GM12872 (cell line): ENCODE data around the gene POU2F3.

Source experiments
- TF ChIP-seq, protein P1 (sequence below): IDR thresholded peaks from 3 replicates; pipeline ENCODE4 v1.5.1; 2011; ENCODE audit warnings: low read depth, mild to moderate bottlenecking, low read length, moderate library complexity; ENCODE audit not compliant: insufficient read depth

Gene POU2F3

DNA sequence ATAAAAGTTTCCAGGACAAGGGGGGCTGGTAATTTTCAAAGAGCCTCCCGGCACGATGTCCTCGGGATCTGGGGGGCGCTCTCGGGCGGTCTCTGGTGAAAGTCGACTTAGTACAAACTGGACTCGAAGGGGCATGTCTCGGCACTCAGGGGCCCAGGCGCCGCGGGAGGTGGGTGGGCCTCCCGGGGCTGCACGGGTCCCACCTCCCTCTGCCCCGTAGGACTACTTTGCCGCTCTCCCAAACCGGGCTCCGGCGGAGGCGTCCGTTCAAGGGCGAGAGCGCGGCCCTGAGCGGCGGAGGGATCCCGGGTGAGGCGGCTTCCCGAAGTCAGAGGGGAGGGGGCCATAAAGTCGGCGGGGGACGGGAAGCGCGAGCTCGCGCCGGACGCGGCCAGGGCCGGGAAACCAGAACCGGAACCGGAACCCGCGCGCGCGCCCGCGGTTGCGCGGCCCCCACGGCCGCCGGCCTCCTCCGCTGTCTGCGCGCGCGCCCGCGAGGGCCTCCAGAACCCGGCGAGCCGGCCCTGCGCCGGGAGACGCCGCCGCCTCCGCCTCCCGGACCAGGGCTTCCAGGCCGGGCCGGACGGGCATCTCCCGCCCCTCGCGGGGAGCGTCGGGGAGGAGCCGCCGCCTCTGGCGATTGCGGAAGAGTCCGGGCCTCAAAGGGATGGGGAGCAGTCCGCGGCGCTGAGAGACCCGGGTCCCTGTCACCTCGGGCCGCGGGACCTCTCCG is 96.1 kb downstream of the POU2F3 start, which contains the start of gene ARHGEF12:
Gene ARHGEF12 (plus strand): TSS at position 506 of the 733 bp plus-strand sequence. CDS start 831 bp downstream, outside the sequence.
- TF ChIP-seq, protein P1, sequence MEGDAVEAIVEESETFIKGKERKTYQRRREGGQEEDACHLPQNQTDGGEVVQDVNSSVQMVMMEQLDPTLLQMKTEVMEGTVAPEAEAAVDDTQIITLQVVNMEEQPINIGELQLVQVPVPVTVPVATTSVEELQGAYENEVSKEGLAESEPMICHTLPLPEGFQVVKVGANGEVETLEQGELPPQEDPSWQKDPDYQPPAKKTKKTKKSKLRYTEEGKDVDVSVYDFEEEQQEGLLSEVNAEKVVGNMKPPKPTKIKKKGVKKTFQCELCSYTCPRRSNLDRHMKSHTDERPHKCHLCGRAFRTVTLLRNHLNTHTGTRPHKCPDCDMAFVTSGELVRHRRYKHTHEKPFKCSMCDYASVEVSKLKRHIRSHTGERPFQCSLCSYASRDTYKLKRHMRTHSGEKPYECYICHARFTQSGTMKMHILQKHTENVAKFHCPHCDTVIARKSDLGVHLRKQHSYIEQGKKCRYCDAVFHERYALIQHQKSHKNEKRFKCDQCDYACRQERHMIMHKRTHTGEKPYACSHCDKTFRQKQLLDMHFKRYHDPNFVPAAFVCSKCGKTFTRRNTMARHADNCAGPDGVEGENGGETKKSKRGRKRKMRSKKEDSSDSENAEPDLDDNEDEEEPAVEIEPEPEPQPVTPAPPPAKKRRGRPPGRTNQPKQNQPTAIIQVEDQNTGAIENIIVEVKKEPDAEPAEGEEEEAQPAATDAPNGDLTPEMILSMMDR: peak; percentile 48

DNA sequence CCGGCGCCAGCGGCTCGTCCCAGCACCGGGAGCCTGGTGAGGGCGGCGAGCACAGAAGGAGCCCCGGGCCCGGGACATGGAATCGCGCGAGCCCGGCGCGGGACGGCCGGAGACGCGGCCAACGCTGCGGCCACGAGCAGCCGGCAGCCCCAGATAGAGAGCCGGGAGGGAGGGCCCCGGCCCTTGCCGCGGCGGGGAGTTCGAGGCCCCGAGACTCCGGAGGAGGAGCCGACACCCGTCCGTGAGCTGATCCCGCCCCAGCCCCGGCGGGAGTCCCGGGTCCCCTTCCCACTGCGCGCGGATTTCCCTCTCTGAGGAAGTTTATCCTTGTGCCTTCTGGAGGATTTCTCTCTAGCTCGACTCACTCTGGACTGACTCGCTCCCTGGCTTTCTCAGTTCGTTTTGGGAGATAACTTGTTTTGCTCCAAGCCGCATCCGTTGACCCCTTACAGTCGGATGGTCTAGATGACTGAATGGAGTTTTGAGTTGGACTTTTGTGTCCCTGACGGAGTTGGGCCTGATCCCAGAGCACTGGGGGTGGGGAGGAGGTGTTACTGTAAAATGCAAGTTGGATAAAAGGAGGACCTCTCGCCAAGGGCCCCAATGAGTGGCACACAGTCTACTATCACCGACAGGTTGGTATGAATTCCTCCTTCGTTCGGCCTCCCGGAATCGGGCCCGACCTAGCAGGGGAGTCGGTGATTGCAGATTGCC is 96.9 kb downstream of the POU2F3 start:
- TF ChIP-seq, protein P1: no peak

DNA sequence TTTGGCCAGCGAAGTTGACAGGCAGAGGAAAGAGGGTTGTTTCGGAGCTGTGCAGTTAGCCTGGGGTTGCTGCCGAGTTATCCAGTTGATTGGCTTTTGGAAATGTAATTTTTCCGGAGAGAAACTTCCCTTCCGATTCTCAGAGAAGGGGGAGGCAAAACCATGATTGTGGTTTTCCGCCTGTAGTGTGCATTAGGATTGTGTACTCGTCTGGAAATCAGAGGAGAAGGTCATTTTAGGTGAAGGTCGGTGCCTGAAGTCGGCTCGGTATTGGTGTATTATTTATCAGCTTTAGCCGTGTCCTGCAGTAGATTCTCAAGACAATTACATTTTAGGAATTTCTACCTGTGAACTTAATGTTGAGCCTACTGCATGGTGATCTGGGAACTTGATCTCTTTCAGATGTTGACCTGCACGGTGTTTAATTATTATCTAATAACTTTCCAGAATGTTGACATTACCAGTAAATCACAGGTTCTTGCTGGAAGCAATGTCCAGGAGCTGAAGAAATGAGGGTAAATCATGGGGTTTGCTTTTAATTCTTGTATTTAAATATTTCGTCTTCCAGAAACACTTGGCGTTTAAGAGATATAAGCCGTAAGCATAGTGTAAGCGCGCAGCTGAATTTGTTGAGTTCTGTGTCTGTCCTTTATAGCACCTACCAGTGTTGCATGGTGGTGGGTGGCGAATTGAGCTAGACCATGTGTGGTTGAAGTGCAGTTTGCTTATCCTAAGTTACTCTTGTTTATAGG is 97.6 kb downstream of the POU2F3 start:
- TF ChIP-seq, protein P1: no peak

DNA sequence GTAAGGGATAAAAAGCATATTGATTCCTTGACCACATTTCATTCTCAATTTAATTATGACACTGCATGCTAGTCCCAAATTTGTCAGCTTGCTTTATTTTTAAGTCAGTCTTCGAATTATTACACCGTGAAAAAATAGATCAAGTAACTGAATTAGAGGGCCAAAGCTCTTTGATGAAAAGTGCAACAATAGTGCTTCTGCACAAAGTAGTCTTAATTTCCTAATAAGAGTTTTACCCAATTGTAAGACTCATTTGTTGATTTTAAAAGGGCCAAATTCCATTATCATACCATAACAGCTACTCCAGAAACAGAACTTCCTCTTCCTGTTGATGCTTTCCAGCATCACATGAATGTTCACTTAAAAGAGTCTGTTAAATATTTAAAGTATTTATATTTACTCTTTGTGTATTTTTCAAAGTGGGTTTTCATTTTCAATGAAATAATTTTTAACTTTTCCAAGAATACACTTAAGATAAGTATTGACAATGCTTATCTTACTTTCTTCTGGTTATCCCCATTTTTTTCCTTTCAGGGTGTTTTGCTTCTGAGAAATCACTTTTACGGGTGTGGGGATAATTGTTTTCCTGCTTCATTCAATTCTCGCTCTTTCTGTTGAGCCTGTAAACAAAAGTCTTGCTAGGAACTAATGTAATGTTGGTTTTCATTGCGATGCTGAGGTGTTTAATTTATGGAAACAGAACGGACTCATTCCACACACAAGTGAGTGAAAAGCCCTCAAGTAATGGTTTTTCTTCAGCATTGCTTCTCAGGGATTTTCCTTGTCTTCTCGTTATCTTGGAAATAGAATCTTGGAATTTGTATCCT is 98.4 kb downstream of the POU2F3 start:
- TF ChIP-seq, protein P1: no peak

DNA sequence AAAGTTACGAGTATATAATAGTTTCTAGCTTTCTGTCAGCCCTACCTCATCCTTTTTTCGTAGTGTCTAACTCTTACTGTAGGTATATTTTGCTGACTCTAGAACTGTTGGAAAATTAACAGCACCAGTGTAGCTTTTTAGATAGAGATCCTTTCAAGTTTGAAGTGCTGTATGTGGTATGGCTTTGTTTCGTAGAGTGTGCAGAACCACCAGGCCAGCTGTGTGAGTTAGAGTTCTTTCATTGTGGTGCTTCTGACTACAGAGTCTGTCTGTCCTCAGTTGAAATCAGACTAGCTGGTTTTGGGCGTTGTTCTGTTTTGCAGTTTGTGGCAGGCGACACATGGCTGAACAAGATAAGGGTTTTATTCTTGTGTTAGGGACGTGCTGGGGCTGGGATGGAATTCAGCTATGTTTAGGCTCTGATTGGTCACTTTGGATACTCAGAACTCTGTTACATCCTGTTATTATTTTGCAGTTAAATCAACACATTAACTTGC is 99.5 kb downstream of the POU2F3 start:
- TF ChIP-seq, protein P1: no peak

DNA sequence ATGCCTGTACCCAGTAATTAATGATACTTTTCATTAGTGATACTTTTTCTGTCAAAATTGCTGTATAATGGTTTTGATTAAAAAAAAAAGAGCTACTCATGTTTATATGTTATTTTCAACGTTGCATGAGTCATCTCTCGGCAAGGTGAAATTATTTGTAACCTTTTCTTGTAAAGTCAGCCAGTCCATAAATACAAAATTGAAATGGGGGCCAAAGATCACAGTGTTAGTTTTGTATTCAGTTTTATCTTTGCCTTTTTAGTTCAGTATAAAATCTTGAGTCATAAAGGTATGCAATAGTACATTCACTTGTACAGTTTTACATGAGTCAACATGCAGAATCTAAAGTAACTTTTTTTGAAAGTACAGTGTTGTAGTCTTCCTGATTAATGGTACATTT is 100.6 kb downstream of the POU2F3 start:
- TF ChIP-seq, protein P1: no peak
